CD4-positive, alpha-beta T cell (primary cell): Measurements from ENCODE around the gene HNRNPC. TPM values are rescaled to one million over a fixed set of nuclear protein-coding genes. Genes with fewer than 3 reads are reported as not detected.

Experiments
- ATAC-seq: fragments of 200-7000 bp; cut with Tn5 transposase; one replicate; pipeline ENCODE4 v1.10.0; 2022; ENCODE audit warnings: mild to moderate bottlenecking; ENCODE audit not compliant: poor library complexity
- CTCF ChIA-PET: fragments of 350-600 bp; sonication (Branson Sonifier 250); formaldehyde crosslinking; loops from one replicate; lab custom pipeline; 2021; ENCODE audit warnings: antibody characterized with exemption, inconsistent platforms; lab: Charles Lee
- POLR2A ChIA-PET: fragments of 350-600 bp; sonication (Branson Sonifier 250); formaldehyde crosslinking; loops from one replicate; lab custom pipeline; 2021; ENCODE audit warnings: antibody characterized with exemption, inconsistent platforms; lab: Charles Lee
- DNase-seq, 14 experiments: peaks; one replicate each; pipeline ENCODE4 v3.0.0-alpha.2; 2013 to 2020; ENCODE audit warnings: mixed read lengths in 2 of 14
- H3K27ac ChIP-seq, 2 donors: one replicate each; pipeline versions ENCODE4 v1.5.1 to v1.7.0; 2013; ENCODE audit warnings: low read length in 2 of 2, low read depth in 1 of 2, mild to moderate bottlenecking in 1 of 2
- H3K27me3 ChIP-seq, 2 experiments: 1 replicate in 1 of 2; 2 replicates in 1 of 2; pipeline versions ENCODE4 v1.6.1 to v1.7.0; 2013; ENCODE audit warnings: low read length in 2 of 2, control low read depth in 1 of 2, mild to moderate bottlenecking in 1 of 2, moderate library complexity in 1 of 2; ENCODE audit not compliant: insufficient read depth in 2 of 2, control insufficient read depth in 1 of 2
- H3K36me3 ChIP-seq: one replicate; pipeline ENCODE4 v1.6.1; 2013; ENCODE audit warnings: low read length, control low read depth; ENCODE audit not compliant: insufficient read depth
- H3K4me1 ChIP-seq: one replicate; pipeline ENCODE4 v1.6.1; 2013; ENCODE audit warnings: low read length, control low read depth; ENCODE audit not compliant: insufficient read depth
- H3K4me3 ChIP-seq: one replicate; pipeline ENCODE4 v1.5.1; 2013; ENCODE audit warnings: mild to moderate bottlenecking, low read length, moderate library complexity
- H3K9me3 ChIP-seq, 2 experiments: 1 replicate in 1 of 2; 2 replicates in 1 of 2; pipeline versions ENCODE4 v1.6.1 to v1.7.0; 2013; ENCODE audit warnings: low read length in 2 of 2, mild to moderate bottlenecking in 2 of 2, control low read depth in 1 of 2, moderate library complexity in 1 of 2; ENCODE audit not compliant: control insufficient read depth in 1 of 2, insufficient read depth in 1 of 2
- H3K27ac Mint-ChIP-seq: one replicate; pipeline ENCODE4 v1.8.0; 2020; ENCODE audit warnings: mixed read lengths
- H3K27me3 Mint-ChIP-seq: one replicate; pipeline ENCODE4 v1.8.0; 2021; ENCODE audit warnings: mixed read lengths
- H3K36me3 Mint-ChIP-seq: one replicate; pipeline ENCODE4 v1.8.0; 2021; ENCODE audit warnings: low read depth, mixed read lengths
- H3K4me1 Mint-ChIP-seq: one replicate; pipeline ENCODE4 v1.8.0; 2021; ENCODE audit warnings: low read depth, mixed read lengths
- H3K4me3 Mint-ChIP-seq: one replicate; pipeline ENCODE4 v1.8.0; 2020; ENCODE audit warnings: mild to moderate bottlenecking, mixed read lengths
- H3K9me3 Mint-ChIP-seq: one replicate; pipeline ENCODE4 v1.8.0; 2020; ENCODE audit warnings: mixed read lengths
- intact Hi-C, 2 experiments: fragments of 100-400 bp; cut with DNase I in 1 of 2; cut with micrococcal nuclease in 1 of 2; formaldehyde crosslinking; loops; one replicate each; pipeline versions ENCODE4 v1.15.1 to v1.9.0; 2023 to 2025; cut with DNase I, micrococcal nuclease
- total RNA-seq, 174 experiments: library from RNA in 2 of 174; stranded (reverse) in 2 of 174; gene quantifications; one replicate each; pipeline ENCODE4 v1.2.3 and lab custom pipeline; 2021 to 2026
- TF ChIP-seq, protein P1 (sequence below): fragments of 200-600 bp; IDR thresholded peaks from one replicate; pipeline ENCODE4 v1.8.0; 2022; ENCODE audit warnings: antibody characterized with exemption, mild to moderate bottlenecking

The HNRNPC gene
- total RNA-seq, 2 experiments from 2014 or later, result 507 to 528 TPM

GRCh38 chr14:21163871-21164291, 105.4 kb downstream of the HNRNPC start:
- ChIA-PET POLR2A (no interaction called here), CTCF (no interaction called here)
- Mint-ChIP-seq H3K4me3 (no peak overlapping the region), H3K36me3 (no peaks in the 10 kb centered on the region), H3K27ac (no peak overlapping the region), H3K27me3 (peaks cover 24% of the 10 kb centered on the region), H3K9me3 (no peaks in the 10 kb centered on the region), H3K4me1 (no peaks in the 10 kb centered on the region)
- Histone ChIP-seq H3K27me3 (peaks cover 4 to 19% of the 10 kb centered on the region in 2 experiments), H3K27ac (no peak overlapping the region), H3K9me3 (no peaks in the 10 kb centered on the region), H3K36me3 (no peaks in the 10 kb centered on the region), H3K4me3 (no peak overlapping the region), H3K4me1 (no peaks in the 10 kb centered on the region)
- intact Hi-C loops, result no loop called here
- TF ChIP-seq, protein P1, sequence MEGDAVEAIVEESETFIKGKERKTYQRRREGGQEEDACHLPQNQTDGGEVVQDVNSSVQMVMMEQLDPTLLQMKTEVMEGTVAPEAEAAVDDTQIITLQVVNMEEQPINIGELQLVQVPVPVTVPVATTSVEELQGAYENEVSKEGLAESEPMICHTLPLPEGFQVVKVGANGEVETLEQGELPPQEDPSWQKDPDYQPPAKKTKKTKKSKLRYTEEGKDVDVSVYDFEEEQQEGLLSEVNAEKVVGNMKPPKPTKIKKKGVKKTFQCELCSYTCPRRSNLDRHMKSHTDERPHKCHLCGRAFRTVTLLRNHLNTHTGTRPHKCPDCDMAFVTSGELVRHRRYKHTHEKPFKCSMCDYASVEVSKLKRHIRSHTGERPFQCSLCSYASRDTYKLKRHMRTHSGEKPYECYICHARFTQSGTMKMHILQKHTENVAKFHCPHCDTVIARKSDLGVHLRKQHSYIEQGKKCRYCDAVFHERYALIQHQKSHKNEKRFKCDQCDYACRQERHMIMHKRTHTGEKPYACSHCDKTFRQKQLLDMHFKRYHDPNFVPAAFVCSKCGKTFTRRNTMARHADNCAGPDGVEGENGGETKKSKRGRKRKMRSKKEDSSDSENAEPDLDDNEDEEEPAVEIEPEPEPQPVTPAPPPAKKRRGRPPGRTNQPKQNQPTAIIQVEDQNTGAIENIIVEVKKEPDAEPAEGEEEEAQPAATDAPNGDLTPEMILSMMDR, result no peak
- DNase-seq (no peak), ATAC-seq (no peak)

- Histone ChIP-seq H3K9me3 (no peaks in the 10 kb centered on the region), H3K36me3 (no peaks in the 10 kb centered on the region), H3K4me1 (no peaks in the 10 kb centered on the region), H3K27ac (no peak overlapping the region), H3K4me3 (no peak overlapping the region), H3K27me3 (peaks cover 4 to 20% of the 10 kb centered on the region in 2 experiments)
- POLR2A ChIA-PET, result interaction anchor here (1.5 kb wide), 1 partner anchor 30 kb away, joined by 3 read pairs; no protein-coding TSS in a partner anchor
- TF ChIP-seq, protein P1, result no peak
- CTCF ChIA-PET, result no interaction called here
- Mint-ChIP-seq H3K27ac (no peak overlapping the region), H3K9me3 (no peaks in the 10 kb centered on the region), H3K27me3 (peaks cover 26% of the 10 kb centered on the region), H3K4me1 (no peaks in the 10 kb centered on the region), H3K4me3 (no peak overlapping the region), H3K36me3 (no peaks in the 10 kb centered on the region)
- DNase-seq (no peak), ATAC-seq (no peak)
- intact Hi-C loops, result no loop called here
Observed at GRCh38 chr14:21162081-21162480, 107.2 kb downstream of the HNRNPC start.

DNA sequence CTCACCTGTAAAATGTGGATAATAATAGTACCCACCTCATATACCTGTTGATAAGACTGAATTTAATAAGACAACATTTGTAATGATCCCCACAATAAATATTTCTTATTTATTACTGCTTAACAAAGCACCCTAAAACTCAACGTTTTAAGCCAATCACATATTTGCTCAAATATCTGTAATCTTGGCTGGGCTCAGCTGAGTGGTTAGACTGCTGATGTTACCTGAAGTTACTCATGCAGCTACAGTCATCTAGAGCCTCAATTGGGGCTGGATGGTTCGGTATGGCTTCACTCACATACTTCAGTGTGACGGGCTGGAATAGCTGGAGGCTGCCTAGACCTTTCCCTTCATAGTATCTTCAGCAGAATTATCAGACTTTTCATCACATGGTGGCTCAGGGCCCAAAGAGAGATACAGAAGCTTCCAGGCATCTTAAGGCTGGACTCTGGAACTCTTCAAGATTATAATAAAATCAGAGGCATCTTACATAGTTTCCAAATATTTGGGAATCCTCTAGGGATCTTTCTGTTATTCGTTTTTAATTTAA, 109.1 kb downstream of the HNRNPC start:
- intact Hi-C loops, result no loop called here
- H3K27me3 Mint-ChIP-seq, result peaks cover 35% of the 10 kb centered on the region
- H3K27me3 ChIP-seq, result peaks cover 10 to 22% of the 10 kb centered on the region in 2 experiments
- H3K36me3 ChIP-seq, result no peaks in the 10 kb centered on the region
- DNase-seq, result no peak
- peaks cover 4% of the 10 kb centered on the region for H3K4me1 Mint-ChIP-seq
- H3K4me3 Mint-ChIP-seq, result no peak overlapping the region
- H3K4me3 ChIP-seq, result no peak overlapping the region
- no peak overlapping the region for H3K27ac Mint-ChIP-seq
- no peaks in the 10 kb centered on the region for H3K9me3 ChIP-seq
- ChIA-PET CTCF (no interaction called here), POLR2A (no interaction called here)
- no peaks in the 10 kb centered on the region for H3K9me3 Mint-ChIP-seq
- H3K36me3 Mint-ChIP-seq, result no peaks in the 10 kb centered on the region
- TF ChIP-seq, protein P1, result no peak
- no peak for ATAC-seq
- H3K4me1 ChIP-seq, result no peaks in the 10 kb centered on the region
- no peak overlapping the region for H3K27ac ChIP-seq

Other genes starting within 250 kb of the HNRNPC start
- 10 to 100 TPM; 26.7 to 28.6 TPM for gene NDRG2, start 244.4 kb downstream of the HNRNPC start, total RNA-seq
- not detected for gene TPPP2, start 239.2 kb downstream of the HNRNPC start, total RNA-seq
- not detected for gene RNASE13, start 234.6 kb downstream of the HNRNPC start, total RNA-seq
- gene RNASE7, start 227.1 kb downstream of the HNRNPC start, total RNA-seq, result not detected
- gene RNASE8, start 211.6 kb downstream of the HNRNPC start, total RNA-seq, result not detected
- gene ARHGEF40, start 199.1 kb downstream of the HNRNPC start, total RNA-seq, result 1 to 10 TPM; 1.2 to 1.3 TPM
- gene ZNF219, start 170.8 kb downstream of the HNRNPC start, total RNA-seq, result 10 to 100 TPM; 15.2 to 15.5 TPM
- not detected for gene TMEM253, start 168.4 kb downstream of the HNRNPC start, total RNA-seq
- gene OR5AU1, start 113.4 kb downstream of the HNRNPC start, total RNA-seq, result not detected
- not detected for gene RPGRIP1, start 10.6 kb upstream of the HNRNPC start, total RNA-seq
- gene SUPT16H, start 114.6 kb upstream of the HNRNPC start, total RNA-seq, result 10 to 100 TPM; 47.8 to 50.8 TPM
- gene CHD8, start 186.7 kb upstream of the HNRNPC start, total RNA-seq, result 100 to 1,000 TPM; 119 to 128 TPM
- 10 to 100 TPM; 21.1 to 23.9 TPM for gene RAB2B, start 207.5 kb upstream of the HNRNPC start, total RNA-seq
- gene TOX4, start 207.8 kb upstream of the HNRNPC start, total RNA-seq, result 10 to 100 TPM; 70.9 to 77.4 TPM
- gene METTL3, start 241.9 kb upstream of the HNRNPC start, total RNA-seq, result 10 to 100 TPM; 31.9 to 34.5 TPM